ENCODE results near the gene TBC1D9.

GRCh38 chr4:140732780-140733179 is 23.4 kb downstream of the TBC1D9 start:
- TF ChIP-seq CTCF (conservative IDR thresholded peaks at IDR 0.05) (no peak), EZH2 (IDR thresholded peaks at IDR 0.05; ENCODE audit: low read depth) (no peak)

Measured in PC-9 (cell line).